K562 (cell line): ENCODE data around the gene GLG1.

ENCODE experiments used
- ARID1B ChIP-seq: fragments of 450-650 bp; IDR thresholded peaks from 2 replicates; pipeline ENCODE4 v1.6.1; 2016; ENCODE audit warnings: antibody characterized with exemption, mild to moderate bottlenecking, inconsistent platforms
- GATA2 ChIP-seq: sonication (generic); formaldehyde crosslinking; IDR thresholded peaks from 2 replicates; pipeline ENCODE4 v1.4.0; 2020; ENCODE audit warnings: mild to moderate bottlenecking, missing genetic modification reagents
- KHSRP ChIP-seq: fragments of 450-650 bp; IDR thresholded peaks from 2 replicates; pipeline ENCODE4 v1.6.1; 2017
- NR3C1 ChIP-seq: sonication (generic); formaldehyde crosslinking; IDR thresholded peaks from 2 replicates; pipeline ENCODE4 v1.8.1; 2022; ENCODE audit warnings: missing genetic modification reagents
- PRMT5 ChIP-seq: sonication (generic); formaldehyde crosslinking; IDR thresholded peaks from 2 replicates; pipeline ENCODE4 v1.5.0; 2020; ENCODE audit warnings: missing genetic modification reagents
- PTRF ChIP-seq: fragments of 450-650 bp; IDR thresholded peaks from 2 replicates; pipeline ENCODE4 v1.6.1; 2016; ENCODE audit warnings: mild to moderate bottlenecking, missing genetic modification characterization, missing compliant biosample characterization
- SMC3 ChIP-seq: conservative IDR thresholded peaks from 2 replicates; pipeline ENCODE4 v1.6.1; 2011; ENCODE audit warnings: low read depth, low read length, improper control_type of control experiment; ENCODE audit not compliant: insufficient read depth
- ZBTB8A ChIP-seq: fragments of 450-650 bp; IDR thresholded peaks from 2 replicates; pipeline ENCODE4 v1.6.1; 2018; ENCODE audit warnings: mild to moderate bottlenecking, moderate library complexity; ENCODE audit not compliant: partially characterized antibody
- TF ChIP-seq, protein P1 (sequence below), 2 experiments: fragments of 450-650 bp; IDR thresholded peaks; 2 replicates each; pipeline ENCODE4 v1.6.1; 2016
- TF ChIP-seq, protein P2 (sequence below): fragments of 450-650 bp; IDR thresholded peaks from 2 replicates; pipeline ENCODE4 v1.6.1; 2018; ENCODE audit not compliant: partially characterized antibody

DNA sequence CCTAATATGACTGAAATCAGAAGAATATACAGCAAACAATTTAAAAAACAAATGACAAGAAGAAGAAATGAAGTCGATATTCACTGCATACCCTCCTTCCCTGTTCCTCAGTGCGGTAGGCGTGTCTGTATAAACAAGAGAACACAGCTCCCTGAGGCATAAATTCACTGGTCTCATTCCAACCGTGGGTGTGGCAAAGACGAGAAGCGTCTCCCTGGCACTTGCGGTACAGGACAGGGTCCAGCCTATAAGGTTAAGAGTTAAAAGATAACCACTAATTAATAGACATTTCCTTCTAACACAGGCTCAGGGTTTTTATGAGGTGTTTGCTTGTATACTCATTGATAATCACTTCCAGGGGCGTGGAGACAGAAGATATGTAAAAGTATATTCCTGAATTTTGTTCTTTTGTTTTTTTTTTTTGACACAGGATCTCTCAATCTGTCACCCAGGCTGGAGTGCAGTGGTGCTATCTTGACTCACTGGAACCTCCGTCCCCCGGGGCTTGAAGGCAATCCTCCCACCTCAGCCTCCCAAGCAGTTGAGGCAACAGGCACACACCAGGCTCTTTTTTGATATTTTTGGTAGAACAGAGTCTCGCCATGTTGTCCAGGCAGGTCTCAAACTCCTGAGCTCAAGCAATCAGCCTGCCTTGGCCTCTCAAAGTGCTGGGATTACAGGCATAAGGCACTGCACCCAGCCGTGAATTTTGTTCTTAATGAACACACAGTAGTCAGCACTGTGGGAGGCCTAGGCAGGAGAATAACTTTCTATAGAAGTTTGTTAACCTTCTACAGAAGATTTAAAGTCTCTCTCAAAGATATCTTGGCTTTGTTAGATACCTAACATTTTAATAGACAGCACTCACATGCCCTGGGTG lies 126.5 kb downstream of the GLG1 start:
- TF ChIP-seq, protein P1, sequence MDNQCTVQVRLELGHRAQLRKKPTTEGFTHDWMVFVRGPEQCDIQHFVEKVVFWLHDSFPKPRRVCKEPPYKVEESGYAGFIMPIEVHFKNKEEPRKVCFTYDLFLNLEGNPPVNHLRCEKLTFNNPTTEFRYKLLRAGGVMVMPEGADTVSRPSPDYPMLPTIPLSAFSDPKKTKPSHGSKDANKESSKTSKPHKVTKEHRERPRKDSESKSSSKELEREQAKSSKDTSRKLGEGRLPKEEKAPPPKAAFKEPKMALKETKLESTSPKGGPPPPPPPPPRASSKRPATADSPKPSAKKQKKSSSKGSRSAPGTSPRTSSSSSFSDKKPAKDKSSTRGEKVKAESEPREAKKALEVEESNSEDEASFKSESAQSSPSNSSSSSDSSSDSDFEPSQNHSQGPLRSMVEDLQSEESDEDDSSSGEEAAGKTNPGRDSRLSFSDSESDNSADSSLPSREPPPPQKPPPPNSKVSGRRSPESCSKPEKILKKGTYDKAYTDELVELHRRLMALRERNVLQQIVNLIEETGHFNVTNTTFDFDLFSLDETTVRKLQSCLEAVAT (IDR thresholded peaks at IDR 0.05) = no peak
- TF ChIP-seq GATA2 (CRISPR knock-in tag) (no peak), SMC3 (no peak), ARID1B (no peak), NR3C1 (CRISPR knock-in tag) (no peak), KHSRP (no peak), PTRF (tag) (no peak), PRMT5 (CRISPR knock-in tag) (no peak), ZBTB8A (no peak)
- TF ChIP-seq, protein P2, sequence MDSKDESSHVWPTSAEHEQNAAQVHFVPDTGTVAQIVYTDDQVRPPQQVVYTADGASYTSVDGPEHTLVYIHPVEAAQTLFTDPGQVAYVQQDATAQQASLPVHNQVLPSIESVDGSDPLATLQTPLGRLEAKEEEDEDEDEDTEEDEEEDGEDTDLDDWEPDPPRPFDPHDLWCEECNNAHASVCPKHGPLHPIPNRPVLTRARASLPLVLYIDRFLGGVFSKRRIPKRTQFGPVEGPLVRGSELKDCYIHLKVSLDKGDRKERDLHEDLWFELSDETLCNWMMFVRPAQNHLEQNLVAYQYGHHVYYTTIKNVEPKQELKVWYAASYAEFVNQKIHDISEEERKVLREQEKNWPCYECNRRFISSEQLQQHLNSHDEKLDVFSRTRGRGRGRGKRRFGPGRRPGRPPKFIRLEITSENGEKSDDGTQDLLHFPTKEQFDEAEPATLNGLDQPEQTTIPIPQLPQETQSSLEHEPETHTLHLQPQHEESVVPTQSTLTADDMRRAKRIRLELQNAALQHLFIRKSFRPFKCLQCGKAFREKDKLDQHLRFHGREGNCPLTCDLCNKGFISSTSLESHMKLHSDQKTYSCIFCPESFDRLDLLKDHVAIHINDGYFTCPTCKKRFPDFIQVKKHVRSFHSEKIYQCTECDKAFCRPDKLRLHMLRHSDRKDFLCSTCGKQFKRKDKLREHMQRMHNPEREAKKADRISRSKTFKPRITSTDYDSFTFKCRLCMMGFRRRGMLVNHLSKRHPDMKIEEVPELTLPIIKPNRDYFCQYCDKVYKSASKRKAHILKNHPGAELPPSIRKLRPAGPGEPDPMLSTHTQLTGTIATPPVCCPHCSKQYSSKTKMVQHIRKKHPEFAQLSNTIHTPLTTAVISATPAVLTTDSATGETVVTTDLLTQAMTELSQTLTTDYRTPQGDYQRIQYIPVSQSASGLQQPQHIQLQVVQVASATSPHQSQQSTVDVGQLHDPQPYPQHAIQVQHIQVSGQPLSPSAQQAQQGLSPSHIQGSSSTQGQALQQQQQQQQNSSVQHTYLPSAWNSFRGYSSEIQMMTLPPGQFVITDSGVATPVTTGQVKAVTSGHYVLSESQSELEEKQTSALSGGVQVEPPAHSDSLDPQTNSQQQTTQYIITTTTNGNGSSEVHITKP = no peak
